Right renal pelvis (tissue), 4 donors: ENCODE measurements around the gene ZEB2. TPM values are rescaled to one million over a fixed set of nuclear protein-coding genes. Genes with fewer than 3 reads are reported as not detected.
"Not testable (repeated sequence)": the region's sequence is repeated elsewhere in the genome, so short reads cannot be mapped to it uniquely, and the experiment has no call there.

Experiments
- DNase-seq, 4 donors: peaks; one replicate each; pipeline ENCODE4 v3.0.0-alpha.2; 2013; ENCODE audit warnings: low read depth in 4 of 4, low spot score in 3 of 4, missing footprints in 1 of 4
- polyA plus RNA-seq, 4 donors: library from polyadenylated mRNA; unstranded; fragments of 120-200 nt; gene quantifications; one replicate each; pipeline ENCODE4 v1.2.1, GENCODE V29; 2013; ENCODE audit not compliant: insufficient read length in 4 of 4

The ZEB2 gene
- polyA plus RNA-seq, 4 donors: 113 to 148 (median 138) TPM

DNA sequence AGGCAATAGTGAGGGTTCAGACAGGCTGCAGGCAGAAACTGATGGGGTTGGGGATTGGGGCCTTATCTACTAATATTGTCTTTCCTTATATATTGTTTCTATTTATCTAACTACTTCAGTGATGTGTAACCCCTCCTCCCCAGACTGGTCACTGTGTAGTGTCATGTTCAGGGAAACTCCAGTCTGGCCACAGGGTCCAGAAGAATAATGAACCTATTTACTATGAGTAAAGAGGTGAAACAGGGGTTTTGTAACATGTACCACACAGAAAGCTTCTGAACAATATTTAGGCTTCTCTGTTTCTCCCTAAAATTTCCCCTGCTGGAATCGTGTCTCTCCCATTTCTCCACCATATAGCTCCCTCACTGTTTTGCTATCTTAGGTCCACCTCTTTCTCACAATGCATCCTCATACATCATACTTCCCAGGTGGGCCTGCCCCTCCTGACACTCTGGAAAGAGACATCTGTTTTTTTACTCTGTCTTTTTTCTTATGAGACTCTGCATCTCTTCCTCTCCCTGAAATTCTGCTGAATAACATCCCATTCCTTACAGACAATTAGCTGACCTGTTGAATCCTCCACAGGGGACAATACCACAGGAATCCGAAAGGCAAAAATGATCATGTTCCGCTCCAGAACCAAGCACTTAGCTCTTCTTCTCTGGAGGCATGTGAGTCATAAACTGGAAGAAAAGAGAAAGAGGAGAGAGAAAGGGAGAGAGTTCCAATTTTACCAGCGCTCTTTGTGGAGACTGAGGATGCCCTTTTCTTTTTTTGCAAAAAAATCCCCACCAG lies 154.8 kb downstream of the ZEB2 start:
- DNase-seq: no peak

DNA sequence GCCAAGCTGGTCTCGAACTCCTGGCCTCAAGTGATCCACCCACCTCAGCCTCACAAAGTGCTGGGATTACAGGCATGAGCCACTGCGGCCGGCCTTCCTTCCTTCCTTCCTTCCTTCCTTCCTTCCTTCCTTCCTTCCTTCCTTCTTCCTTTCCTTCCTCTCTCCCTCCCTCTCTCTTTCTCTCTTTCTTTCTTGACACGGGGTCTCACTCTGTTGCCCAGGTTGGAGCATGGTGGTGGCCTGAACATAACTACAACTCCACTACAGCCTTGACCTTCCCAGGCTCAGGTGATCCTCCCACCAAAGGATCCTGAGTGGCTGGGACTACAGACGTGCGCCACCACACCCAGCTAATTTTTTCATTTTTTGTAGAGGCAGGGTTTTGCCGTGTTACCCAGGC lies 155.7 kb downstream of the ZEB2 start:
- not testable (repeated sequence) for DNase-seq

DNA sequence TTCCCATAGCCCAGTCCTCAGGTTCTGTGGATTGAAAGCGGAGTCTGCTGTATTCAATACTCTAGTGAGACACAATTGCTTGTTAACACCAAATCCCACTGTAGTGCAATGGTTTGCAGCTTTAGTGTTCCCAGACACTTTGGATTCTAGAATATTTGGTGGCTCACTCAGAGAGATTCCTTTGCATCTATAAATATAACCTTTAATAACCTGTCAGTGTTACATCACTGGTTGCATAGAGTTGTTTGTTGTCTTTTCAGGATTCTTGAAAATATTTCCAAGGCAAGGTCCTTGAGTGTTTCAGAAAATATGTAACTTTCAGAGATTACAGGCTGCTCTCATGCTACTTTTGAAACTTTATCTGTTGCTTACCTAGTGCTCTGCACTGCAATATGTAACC lies 157.5 kb downstream of the ZEB2 start:
- DNase-seq: no peak

DNA sequence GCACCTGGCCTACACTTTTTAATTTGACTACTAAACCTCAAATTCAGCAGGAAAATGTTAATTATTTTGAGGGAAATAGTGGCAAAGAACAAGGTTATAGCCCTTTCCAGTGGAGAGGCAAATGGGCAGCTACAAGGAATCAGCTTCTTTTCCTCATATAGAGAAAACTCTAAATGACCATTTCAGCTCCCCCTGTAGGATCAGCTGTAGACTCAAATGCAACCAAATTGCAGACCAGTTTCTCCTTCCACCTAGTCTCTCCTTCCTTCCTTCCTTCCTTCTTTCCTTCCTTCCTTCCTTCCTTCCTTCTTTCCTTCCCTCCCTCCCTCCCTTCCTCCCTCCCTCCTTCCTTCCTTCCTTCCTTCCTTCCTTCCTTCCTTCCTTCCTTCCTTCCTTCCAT lies 158.2 kb downstream of the ZEB2 start:
- no peak for DNase-seq

DNA sequence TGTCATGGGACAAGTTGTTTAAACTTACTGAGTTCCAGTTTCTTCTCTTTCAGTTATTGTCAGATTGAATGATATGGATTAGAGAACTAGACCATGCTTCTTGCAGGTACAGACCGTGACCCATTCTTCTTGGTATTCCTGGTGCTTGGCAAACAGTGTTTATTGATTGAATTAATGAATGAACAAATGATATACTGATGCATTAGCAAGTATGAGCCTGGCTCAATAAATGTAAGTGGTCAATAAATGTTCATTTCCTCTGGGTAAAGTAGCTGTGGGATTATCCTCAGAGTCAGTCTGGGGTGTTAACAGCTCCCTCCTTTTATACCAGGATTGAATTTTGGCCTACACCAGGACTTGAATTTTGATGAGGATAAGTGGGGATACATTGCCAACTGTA lies 160.2 kb downstream of the ZEB2 start:
- DNase-seq: no peak

DNA sequence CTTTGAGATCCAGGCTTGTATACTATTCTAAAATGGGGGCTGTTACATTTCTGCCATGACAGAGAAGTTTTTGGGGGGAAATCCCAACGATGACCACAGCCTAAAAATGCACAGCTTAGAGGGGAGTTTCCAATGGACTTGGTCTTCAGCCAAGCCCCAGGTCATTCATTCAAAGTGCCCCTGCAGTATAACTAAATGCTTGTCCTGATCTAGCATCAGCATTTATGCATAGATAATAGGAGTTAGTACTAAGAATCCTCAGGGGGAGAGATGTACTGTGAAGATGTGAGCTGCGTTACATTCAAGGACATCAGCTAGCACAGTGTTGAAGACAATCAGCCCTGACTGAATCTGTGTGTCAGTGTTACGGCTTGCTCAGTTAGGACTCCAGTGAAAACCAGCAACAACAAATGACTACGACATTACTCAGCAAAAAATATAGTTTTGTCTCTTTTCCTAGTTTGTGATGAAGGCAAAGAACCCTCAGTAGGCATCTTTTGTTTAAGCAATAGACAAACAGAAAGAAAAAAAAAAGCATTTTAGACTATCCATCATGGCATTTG lies 160.9 kb downstream of the ZEB2 start:
- no peak for DNase-seq

DNA sequence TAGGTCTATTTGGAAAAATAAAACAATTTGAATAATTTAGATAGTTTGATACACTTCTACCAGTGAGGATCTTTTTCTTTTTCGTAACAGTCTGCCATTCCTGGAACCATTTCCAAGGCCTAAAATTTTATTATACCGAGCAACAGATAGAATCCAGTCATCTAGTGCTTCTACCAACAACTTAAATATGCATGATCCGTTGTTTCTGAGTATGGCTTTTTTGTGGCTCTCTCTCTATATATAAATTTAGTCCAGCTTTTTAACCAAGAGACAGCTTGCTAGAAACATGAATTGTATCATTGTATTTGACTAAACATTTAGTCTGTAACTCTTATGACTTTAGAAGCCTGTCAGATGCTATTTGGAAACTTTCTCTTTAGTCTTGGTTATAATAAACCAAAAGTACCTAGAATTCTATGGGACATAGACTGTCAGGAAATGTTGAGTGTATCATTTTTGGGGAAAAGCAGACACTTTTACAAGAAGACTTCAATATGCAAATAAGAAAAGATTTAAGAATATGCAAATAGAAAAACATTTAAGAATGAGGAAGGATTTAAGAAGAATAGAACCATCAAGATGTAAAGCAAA lies 161.4 kb downstream of the ZEB2 start:
- no peak for DNase-seq

DNA sequence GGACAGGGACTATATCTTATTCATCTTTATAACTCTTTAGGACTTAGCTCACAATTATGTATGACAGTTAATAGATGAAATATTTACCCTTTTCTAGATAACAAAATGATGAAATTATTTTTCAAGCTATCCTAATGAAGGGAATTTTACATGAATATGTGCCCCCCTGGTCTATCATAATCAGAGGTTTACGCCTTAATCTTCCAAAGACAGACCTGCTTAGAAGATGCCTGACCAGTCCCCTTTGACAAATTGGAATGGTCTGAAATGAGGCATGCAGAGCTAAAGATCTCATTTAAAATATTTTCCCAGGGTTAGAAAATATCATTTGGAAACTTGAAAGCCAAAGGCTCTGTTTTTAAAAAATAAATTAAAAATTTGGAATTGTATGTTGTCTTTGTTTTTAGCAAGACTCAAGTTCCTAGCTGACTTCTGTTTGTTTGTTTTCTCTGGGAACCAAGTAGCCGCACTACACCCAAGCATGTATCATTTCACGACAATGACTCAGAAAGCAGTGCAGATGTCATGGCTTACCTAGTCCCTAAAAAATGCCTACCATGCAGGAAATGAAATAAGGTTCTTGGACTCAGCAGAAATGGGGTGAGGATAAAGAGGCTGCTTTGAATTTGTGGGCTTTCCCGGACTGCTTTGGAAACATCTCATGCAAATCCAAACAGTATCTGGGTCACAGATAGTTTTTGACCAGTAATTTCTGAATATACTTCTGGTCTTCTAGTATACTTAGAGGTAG lies 162.1 kb downstream of the ZEB2 start:
- no peak for DNase-seq

DNA sequence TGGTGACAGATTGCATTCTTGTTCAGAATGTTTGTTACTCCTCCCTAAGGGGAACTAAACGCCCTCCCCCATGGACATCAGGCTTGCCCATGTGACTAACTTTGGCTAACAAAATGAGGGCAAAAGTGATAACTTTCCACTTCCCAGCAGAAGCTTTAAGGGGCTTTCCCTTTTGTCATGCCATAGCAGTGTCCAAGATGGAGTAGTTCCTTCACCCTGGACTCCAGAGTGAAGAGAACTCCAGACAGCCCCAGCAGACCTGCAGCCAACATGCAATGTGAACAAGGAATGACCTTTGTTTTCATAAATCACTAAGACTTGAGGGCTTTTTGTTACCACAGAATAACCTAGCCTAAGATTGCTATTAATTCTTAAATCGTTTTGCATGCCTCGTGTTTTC lies 163.5 kb downstream of the ZEB2 start:
- no peak for DNase-seq

DNA sequence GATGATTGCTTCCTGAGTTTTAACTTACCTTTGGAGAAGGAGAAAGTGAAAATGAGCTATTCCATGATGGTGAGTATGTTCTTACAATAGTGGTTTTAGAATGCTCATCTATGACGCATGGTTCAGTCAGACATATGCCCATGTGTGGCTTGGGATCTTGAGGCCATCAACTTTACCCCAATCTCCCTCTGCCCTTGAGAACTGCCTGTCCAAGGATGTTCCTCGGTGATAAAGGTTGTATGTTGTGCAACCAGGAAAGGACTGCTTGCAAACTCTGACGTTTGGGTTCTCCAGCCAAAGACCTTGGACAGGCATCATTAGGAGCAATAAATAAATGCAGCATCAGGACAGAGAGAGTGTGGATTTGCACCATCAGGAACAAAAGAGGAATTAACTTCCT lies 165.0 kb downstream of the ZEB2 start:
- no peak for DNase-seq

DNA sequence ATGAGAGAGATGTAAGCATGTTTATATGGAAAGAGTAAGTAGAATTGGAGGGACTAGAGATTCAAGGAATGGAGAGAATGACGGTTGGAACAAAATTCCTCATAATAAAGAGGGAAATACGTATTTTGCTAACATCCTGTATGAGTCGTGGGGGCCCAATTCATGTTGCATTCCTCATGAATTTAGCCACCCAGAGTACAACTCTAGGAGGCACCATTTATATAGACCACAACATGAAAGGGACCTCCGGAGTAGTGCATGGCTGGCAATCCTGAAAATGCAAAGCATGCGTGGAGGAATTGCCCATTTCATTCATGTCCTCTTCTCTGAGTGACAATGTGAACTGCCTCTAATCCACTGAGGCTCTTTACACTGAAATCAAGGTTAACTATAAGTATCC lies 168.2 kb downstream of the ZEB2 start:
- DNase-seq: no peak

DNA sequence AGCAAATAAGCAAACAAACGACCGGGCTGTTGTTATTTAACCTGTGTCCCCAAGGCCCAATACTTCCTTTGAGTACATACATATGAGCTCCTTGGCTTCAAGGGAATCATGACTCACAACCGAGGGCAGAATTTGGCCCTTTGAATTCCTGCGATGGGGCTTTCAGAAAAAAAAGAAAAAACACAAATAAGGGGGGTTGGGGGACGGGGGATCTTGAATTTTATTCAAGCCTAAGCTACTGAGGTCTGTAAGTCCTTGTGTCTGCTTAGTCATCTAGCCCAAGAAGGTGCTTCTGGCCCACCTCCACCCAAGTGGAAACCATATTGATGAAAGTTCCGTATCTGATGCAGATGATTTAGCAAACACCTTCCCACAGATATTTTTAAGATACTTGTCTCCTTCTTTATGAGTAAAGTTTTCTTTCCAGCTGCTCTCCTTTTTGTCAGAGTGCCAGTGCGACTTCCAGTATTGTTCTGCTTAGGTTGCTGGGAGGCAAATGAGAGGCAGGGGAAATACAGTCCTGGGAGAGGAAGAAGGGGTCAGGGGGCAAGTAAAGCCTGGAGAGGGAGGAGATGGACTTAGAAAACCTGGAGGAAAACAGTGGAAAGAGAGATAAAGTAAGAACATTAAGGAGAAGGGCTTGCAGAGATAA lies 169.6 kb downstream of the ZEB2 start:
- no peak for DNase-seq

DNA sequence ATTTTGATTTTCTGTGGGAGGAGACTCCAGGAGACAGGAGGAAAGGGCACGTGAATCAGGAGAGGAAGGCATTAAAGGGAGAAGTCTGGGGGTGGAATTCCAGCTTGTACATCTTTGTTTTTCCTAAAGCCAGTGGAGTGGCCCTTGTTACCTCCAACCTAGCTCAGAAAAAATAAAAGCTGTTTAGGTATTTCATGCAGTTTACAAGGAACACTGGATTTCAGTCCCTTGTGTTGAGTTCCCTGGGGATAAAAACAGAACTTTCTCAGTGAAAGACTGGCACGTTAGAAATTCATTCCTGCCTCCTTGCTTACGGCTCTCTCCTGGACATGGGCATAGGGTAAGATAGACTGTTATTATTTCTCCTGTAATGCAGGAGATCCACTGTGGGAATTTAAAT lies 170.2 kb downstream of the ZEB2 start:
- DNase-seq: no peak

DNA sequence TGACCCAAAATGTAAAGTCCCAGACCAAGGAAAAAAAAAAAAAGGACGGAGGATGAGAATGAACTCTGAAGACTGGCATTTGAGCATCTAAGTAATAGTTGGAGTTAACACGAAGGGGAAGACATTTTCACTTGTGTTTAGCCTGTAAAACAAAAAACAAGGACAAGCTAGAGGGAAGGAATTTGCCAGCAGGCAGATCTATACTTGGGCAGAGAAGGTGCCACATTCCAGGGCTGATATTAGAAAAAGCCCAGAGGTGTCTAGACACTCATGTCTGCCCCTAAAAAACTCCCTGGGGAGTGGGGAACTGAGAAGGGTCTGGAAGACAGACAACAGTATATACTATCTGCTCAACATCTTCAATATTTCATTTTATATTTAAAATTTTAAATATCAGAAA lies 171.1 kb downstream of the ZEB2 start:
- DNase-seq: no peak

DNA sequence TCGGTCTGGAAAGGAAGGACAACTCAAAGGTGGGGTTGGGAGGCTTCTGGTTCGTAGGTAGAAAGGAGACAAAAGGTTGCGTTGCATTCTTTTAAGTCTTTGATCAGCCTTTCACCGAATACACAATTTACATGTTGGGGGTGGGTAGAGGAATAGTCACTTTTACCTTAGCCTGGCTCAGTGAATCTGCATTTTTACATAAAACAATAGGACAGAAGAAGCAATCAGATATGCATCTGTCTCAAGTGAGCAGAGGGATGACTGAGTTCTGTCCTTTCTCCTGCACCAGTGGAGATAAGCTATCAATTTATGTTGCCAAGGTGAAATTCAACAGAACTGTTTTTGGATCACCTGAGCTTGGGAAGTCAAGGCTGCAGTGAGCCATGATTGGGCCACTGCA lies 173.7 kb downstream of the ZEB2 start:
- DNase-seq: no peak

DNA sequence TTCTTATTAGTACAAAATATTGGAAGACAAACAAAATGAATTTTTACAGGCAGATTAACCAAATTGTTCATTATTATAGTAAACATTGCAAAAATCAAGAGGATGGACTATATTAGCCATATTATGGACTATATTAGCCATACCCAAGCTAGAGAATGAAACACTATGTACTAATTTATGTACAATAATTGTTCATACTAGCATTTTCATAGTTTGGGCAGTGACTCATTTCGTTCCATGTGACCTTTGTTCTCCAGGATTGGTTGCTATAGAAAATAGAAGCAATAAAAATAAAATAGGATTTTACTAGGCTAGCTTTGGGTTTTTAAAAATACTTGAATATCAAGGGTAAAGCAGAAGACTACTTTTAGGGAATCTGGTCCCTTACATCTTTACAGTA lies 176.8 kb downstream of the ZEB2 start:
- DNase-seq: no peak

DNA sequence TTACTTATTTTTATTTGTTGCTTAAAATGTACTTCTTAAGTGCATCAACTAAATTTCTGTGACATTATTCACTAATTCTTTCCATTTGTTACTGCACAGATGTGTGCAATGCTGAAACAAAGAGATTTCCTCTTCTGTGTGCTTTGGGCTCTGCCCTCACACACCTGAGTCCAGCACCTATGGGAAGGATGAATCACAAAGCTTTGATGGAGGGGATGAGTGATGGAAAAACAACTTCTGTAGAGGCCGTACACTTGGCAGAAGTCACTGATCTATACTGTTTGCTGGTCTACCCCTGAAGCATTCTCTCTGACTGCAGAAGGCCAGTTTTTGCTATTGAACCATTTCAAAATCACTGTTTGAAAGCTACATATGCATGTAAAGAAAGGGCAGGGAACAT lies 178.4 kb downstream of the ZEB2 start:
- no peak for DNase-seq

DNA sequence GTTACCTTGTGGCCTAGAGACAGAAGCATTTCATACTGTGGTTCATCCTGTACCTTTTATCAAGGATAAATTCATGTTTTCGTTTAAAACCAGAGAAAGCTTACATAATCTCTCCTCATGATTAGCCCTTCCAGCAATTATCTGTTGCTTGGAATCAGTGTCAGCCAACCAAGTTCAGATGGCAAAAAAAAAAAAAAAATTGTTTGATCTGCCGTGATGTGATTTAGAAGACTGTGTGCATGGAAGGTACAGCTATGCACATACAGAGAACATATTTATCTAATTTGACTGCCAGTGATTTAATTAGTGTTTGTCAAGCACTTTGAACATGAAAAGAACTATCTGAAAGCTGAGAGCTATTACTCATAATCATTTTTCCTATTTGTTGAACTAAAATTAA lies 180.9 kb downstream of the ZEB2 start:
- DNase-seq: no peak

DNA sequence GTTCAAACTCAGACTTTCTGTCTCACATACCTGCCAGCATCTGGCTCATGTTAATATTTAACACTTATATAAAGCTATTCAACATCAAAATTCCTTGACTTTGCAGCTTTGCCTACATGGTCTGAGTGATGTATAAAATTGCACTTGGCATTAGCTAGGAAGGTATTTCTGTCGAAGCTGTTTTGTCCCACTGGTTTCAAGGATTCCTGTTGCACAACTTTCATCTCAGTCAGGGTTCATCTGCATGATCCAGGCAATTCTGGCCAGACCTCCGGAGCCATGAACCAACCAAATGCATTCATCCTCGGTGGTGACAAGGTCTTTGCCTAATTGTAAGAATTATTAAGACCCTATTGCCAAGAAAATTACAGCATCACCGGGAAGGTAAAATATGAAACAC lies 185.4 kb downstream of the ZEB2 start:
- DNase-seq: no peak
